H1 (cell line): Measurements from ENCODE around the gene POMT2. TPM values are rescaled to one million over a fixed set of nuclear protein-coding genes. Genes with fewer than 3 reads are reported as not detected.

ENCODE experiments used
- CTCF ChIA-PET: fragments of 300-600 bp; sonication (Branson Sonifier 250); formaldehyde crosslinking; loops from one replicate; lab custom pipeline; 2021; ENCODE audit not compliant: partially characterized antibody; lab: Charles Lee
- POLR2A ChIA-PET: fragments of 300-600 bp; sonication (Branson Sonifier 250); formaldehyde crosslinking; loops from one replicate; lab custom pipeline; 2021; ENCODE audit warnings: inconsistent platforms; ENCODE audit not compliant: partially characterized antibody; lab: Charles Lee
- DNase-seq, 2 experiments: peaks; one replicate each; pipeline versions ENCODE4 v3.0.0 to v3.0.0-alpha.2; 2010 to 2022; ENCODE audit warnings: low spot score in 2 of 2, low read depth in 1 of 2, mixed read lengths in 1 of 2
- FAIRE-seq: peaks from 2 replicates; lab custom pipeline; 2011; peaks lifted over from hg19 to GRCh38; lab: Jason Lieb, UNC
- H2AFZ ChIP-seq: 2 replicates; pipeline ENCODE4 v1.8.1; 2012; ENCODE audit warnings: low read length, inconsistent platforms
- H2AK5ac ChIP-seq: 2 replicates; pipeline ENCODE4 v1.6.1; 2013; ENCODE audit warnings: low read depth, low read length
- H2BK120ac ChIP-seq: replicated peaks from 2 replicates; pipeline ENCODE3; 2013; ENCODE audit warnings: low read depth, low read length, inconsistent platforms
- H2BK12ac ChIP-seq: 2 replicates; pipeline ENCODE4 v1.6.1; 2013; ENCODE audit warnings: low read depth, low read length
- H2BK15ac ChIP-seq: 2 replicates; pipeline ENCODE4 v1.6.1; 2013; ENCODE audit warnings: low read length
- H2BK20ac ChIP-seq: 2 replicates; pipeline ENCODE4 v1.6.1; 2013; ENCODE audit warnings: low read length
- H2BK5ac ChIP-seq: 2 replicates; pipeline ENCODE4 v1.6.1; 2013; ENCODE audit warnings: low read depth, low read length
- H3K14ac ChIP-seq: 2 replicates; pipeline ENCODE4 v1.6.1; 2013; ENCODE audit warnings: inconsistent platforms; ENCODE audit not compliant: insufficient read length
- H3K18ac ChIP-seq: 2 replicates; pipeline ENCODE4 v1.6.1; 2013; ENCODE audit warnings: low read length; ENCODE audit errors: extremely low read depth
- H3K23ac ChIP-seq: 2 replicates; pipeline ENCODE4 v1.6.1; 2013; ENCODE audit warnings: inconsistent platforms; ENCODE audit not compliant: insufficient read length
- H3K23me2 ChIP-seq: 2 replicates; pipeline ENCODE4 v1.6.1; 2013; ENCODE audit warnings: low read depth, low read length
- H3K27ac ChIP-seq: 2 replicates; pipeline ENCODE4 v1.6.1; 2011; ENCODE audit warnings: low read depth, low read length, inconsistent platforms
- H3K27me3 ChIP-seq, 4 experiments: replicated peaks in 1 of 4; 1 replicate in 1 of 4; 2 replicates in 3 of 4; pipeline versions ENCODE4 v1.6.1 to v1.8.1; 2011 to 2013; ENCODE audit warnings: low read length in 3 of 4, mild to moderate bottlenecking in 3 of 4, inconsistent platforms in 2 of 4, mixed read lengths in 2 of 4, moderate library complexity in 1 of 4; ENCODE audit not compliant: control insufficient read depth in 3 of 4, insufficient read depth in 3 of 4; ENCODE audit errors: extremely low read depth in 1 of 4
- H3K36me3 ChIP-seq, 4 experiments: 2 replicates each; pipeline versions ENCODE4 v1.6.1 to v1.8.1; 2011 to 2013; ENCODE audit warnings: mild to moderate bottlenecking in 4 of 4, low read length in 3 of 4, moderate library complexity in 2 of 4, control low read depth in 1 of 4, inconsistent platforms in 1 of 4; ENCODE audit not compliant: insufficient read depth in 4 of 4, control insufficient read depth in 2 of 4
- H3K4ac ChIP-seq: replicated peaks from 2 replicates; pipeline ENCODE3; 2013; ENCODE audit warnings: low read length, low read depth, mixed read lengths, inconsistent platforms; ENCODE audit not compliant: insufficient read length
- H3K4me1 ChIP-seq, 4 experiments: replicated peaks in 1 of 4; 1 replicate in 1 of 4; 2 replicates in 3 of 4; pipeline versions ENCODE4 v1.6.1 to v1.8.1; 2011 to 2013; ENCODE audit warnings: low read length in 3 of 4, inconsistent platforms in 2 of 4, mixed read lengths in 1 of 4; ENCODE audit not compliant: insufficient read depth in 4 of 4, control insufficient read depth in 3 of 4
- H3K4me2 ChIP-seq, 2 experiments: 2 replicates each; pipeline versions ENCODE4 v1.6.1 to v1.8.1; 2011 to 2013; ENCODE audit warnings: low read depth in 2 of 2, low read length in 2 of 2, control low read depth in 1 of 2, inconsistent platforms in 1 of 2, mild to moderate bottlenecking in 1 of 2; ENCODE audit not compliant: insufficient read depth in 1 of 2
- H3K4me3 ChIP-seq, 4 experiments: fragments of 200-600, 300-600 bp in 1 of 4; sonication (generic), shearing (Covaris generic), sonication (Bioruptor Twin) in 1 of 4; 2 replicates each; pipeline versions ENCODE4 v1.5.1 to v1.8.1; 2011 to 2016; ENCODE audit warnings: low read length in 4 of 4, low read depth in 3 of 4, control low read depth in 2 of 4, inconsistent platforms in 2 of 4, mild to moderate bottlenecking in 2 of 4, mixed read lengths in 1 of 4, moderate library complexity in 1 of 4; ENCODE audit not compliant: insufficient read depth in 2 of 4; ENCODE audit errors: extremely low read depth in 1 of 4
- H3K56ac ChIP-seq: replicated peaks from 2 replicates; pipeline ENCODE3; 2013; ENCODE audit warnings: low read depth, mild to moderate bottlenecking, mixed read lengths, low read length, inconsistent platforms; ENCODE audit not compliant: insufficient read length
- H3K79me1 ChIP-seq: 2 replicates; pipeline ENCODE4 v1.6.1; 2013; ENCODE audit warnings: low read depth, low read length, control low read depth
- H3K79me2 ChIP-seq, 2 experiments: 2 replicates each; pipeline versions ENCODE4 v1.6.1 to v1.8.1; 2012 to 2013; ENCODE audit warnings: low read length in 2 of 2, mild to moderate bottlenecking in 2 of 2, inconsistent platforms in 1 of 2; ENCODE audit not compliant: insufficient read depth in 2 of 2, control insufficient read depth in 1 of 2
- H3K9ac ChIP-seq, 4 experiments: replicated peaks in 1 of 4; 1 replicate in 1 of 4; 2 replicates in 3 of 4; pipeline versions ENCODE4 v1.6.1 to v1.8.1; 2011 to 2013; ENCODE audit warnings: low read depth in 3 of 4, low read length in 3 of 4, control low read depth in 2 of 4, mild to moderate bottlenecking in 2 of 4, moderate library complexity in 2 of 4, inconsistent platforms in 1 of 4; ENCODE audit errors: extremely low read depth in 1 of 4
- H3K9me3 ChIP-seq, 2 experiments: 2 replicates each; pipeline versions ENCODE4 v1.6.1 to v1.8.1; 2012 to 2013; ENCODE audit warnings: mild to moderate bottlenecking in 2 of 2, moderate library complexity in 2 of 2, control low read depth in 1 of 2, inconsistent platforms in 1 of 2, low read depth in 1 of 2, low read length in 1 of 2, mixed read lengths in 1 of 2; ENCODE audit not compliant: insufficient read depth in 2 of 2
- H4K20me1 ChIP-seq, 2 experiments: replicated peaks in 1 of 2; 2 replicates each; pipeline versions ENCODE3 to v1.8.1; 2011 to 2013; ENCODE audit warnings: inconsistent platforms in 2 of 2, low read length in 2 of 2, mild to moderate bottlenecking in 1 of 2; ENCODE audit not compliant: insufficient read depth in 2 of 2, control insufficient read depth in 1 of 2
- H4K5ac ChIP-seq: 2 replicates; pipeline ENCODE4 v1.6.1; 2013; ENCODE audit warnings: low read length, low read depth, mixed read lengths, inconsistent platforms; ENCODE audit not compliant: insufficient read length
- H4K8ac ChIP-seq: 2 replicates; pipeline ENCODE4 v1.8.0; 2013; ENCODE audit warnings: mild to moderate bottlenecking, moderate library complexity, low read length, inconsistent platforms; ENCODE audit not compliant: insufficient read depth; ENCODE audit errors: extremely low read depth
- H4K91ac ChIP-seq: replicated peaks from 2 replicates; pipeline ENCODE3; 2013; ENCODE audit warnings: low read length, mixed read lengths, inconsistent platforms; ENCODE audit not compliant: insufficient read length
- JUN ChIP-seq: IDR thresholded peaks from 2 replicates; pipeline ENCODE4 v1.6.1; 2011; ENCODE audit warnings: low read depth, mild to moderate bottlenecking, improper control_type of control experiment, low read length
- KDM5A ChIP-seq: fragments of 200-600 bp; IDR thresholded peaks from 2 replicates; pipeline ENCODE4 v1.7.1; 2012; ENCODE audit warnings: mild to moderate bottlenecking, low read length, inconsistent platforms, mixed read lengths
- MAX ChIP-seq: IDR thresholded peaks from 2 replicates; pipeline ENCODE4 v1.6.1; 2012; ENCODE audit warnings: inconsistent platforms
- POLR2A ChIP-seq, 2 experiments: IDR thresholded peaks; 1 replicate in 1 of 2; 2 replicates in 1 of 2; pipeline ENCODE4 v1.6.1; 2011; ENCODE audit warnings: low read depth in 2 of 2, low read length in 2 of 2, mild to moderate bottlenecking in 2 of 2; ENCODE audit errors: control extremely low read depth in 1 of 2
- RAD21 ChIP-seq, 2 experiments: IDR thresholded peaks in 1 of 2; conservative IDR thresholded peaks in 1 of 2; 2 replicates each; pipeline ENCODE4 v1.6.1; 2011; ENCODE audit warnings: low read depth in 2 of 2, low read length in 2 of 2, improper control_type of control experiment in 1 of 2, inconsistent platforms in 1 of 2, mild to moderate bottlenecking in 1 of 2, moderate library complexity in 1 of 2
- RXRA ChIP-seq: IDR thresholded peaks from 2 replicates; pipeline ENCODE4 v1.6.1; 2011; ENCODE audit warnings: low read depth, mild to moderate bottlenecking, low read length, moderate library complexity; ENCODE audit not compliant: insufficient read depth
- SAP30 ChIP-seq: fragments of 300-600 bp; sonication (generic); IDR thresholded peaks from 2 replicates; pipeline ENCODE4 v1.7.1; 2012; ENCODE audit warnings: low read length, moderate library complexity, mild to moderate bottlenecking, inconsistent platforms; ENCODE audit not compliant: insufficient read depth, insufficient replicate concordance
- TBP ChIP-seq: IDR thresholded peaks from 2 replicates; pipeline ENCODE4 v1.6.1; 2011; ENCODE audit warnings: low read depth, low read length, improper control_type of control experiment
- WGBS, 2 experiments: shearing (Covaris generic) in 1 of 2; methylation state at CpG; one replicate each; pipeline versions ENCODE4 v1.1.6 to v1.1.7; 2013 to 2015; ENCODE audit warnings: low lambda C conversion rate in 2 of 2, mixed read lengths in 2 of 2, inconsistent platforms in 1 of 2, low coverage in 1 of 2, missing lambda C conversion rate in 1 of 2; ENCODE audit not compliant: insufficient replicate concordance in 2 of 2, insufficient coverage in 1 of 2, insufficient read length in 1 of 2; ENCODE audit errors: extremely low coverage in 1 of 2, missing lambda C conversion rate in 1 of 2; 5-methylcytosine and 5-hydroxymethylcytosine counted together
- polyA plus RNA-seq, 7 experiments: library from polyadenylated mRNA; depleted of rRNA in 3 of 7; stranded (reverse) in 5 of 7; unstranded in 2 of 7; fragments of >200 nt in 5 of 7; fragments of 200-250 nt in 2 of 7; gene quantifications; 1 replicate in 5 of 7; 2 replicates in 1 of 7; 4 replicates in 1 of 7; pipeline versions ENCODE4 v1.2.1 to v1.2.3, GENCODE V29; 2011 to 2013; ENCODE audit warnings: missing spikeins in 2 of 7, mixed read lengths in 2 of 7
- total RNA-seq: library from RNA; stranded (reverse); fragmentation: NEBNext Ultra II Directional; extraction: Animal tissue kit (Norgen Biotek cat#: 25700); gene quantifications from 2 replicates; pipeline ENCODE4 v1.2.1, GENCODE V29; 2021

Gene POMT2
- total and polyA plus RNA-seq, 2 of the 8 experiments (the other 6 are each of a cell fraction or from before 2014, with no cell fraction given) = 20.8 to 44.9 TPM

GRCh38 chr14:77275041-77275580 lies 45.6 kb downstream of the POMT2 start:
- H3K9me3 ChIP-seq = no peaks in the 10 kb centered on the region
- WGBS, 2 experiments = 77% methylated on average over 5 of the region's 5 CpGs; no CpG with 5 or more reads in 1 of the 2 experiments
- FAIRE-seq = no peak

More at GRCh38 chr14:77275041-77275580, 45.6 kb downstream of the POMT2 start:
- POLR2A ChIA-PET = interaction anchor here (0.6 to 1.6 kb wide), 3 partner anchors 9 to 1474 kb away, joined by 3 to 7 read pairs (median 4); no protein-coding TSS in a partner anchor
- H3K79me1 ChIP-seq = no peaks in the 10 kb centered on the region
- TF ChIP-seq KDM5A = no peak
- no peak for TF ChIP-seq JUN
- no peak for TF ChIP-seq SAP30
- no peak for TF ChIP-seq RXRA
- TF ChIP-seq POLR2A (IDR thresholded peaks at IDR 0.05; ENCODE audit: control extremely low read depth in 1 of 2, low read depth in 2 of 2, low read length in 2 of 2) = no peak
- TF ChIP-seq MAX = no peak
- TF ChIP-seq TBP = no peak
- no peak for TF ChIP-seq RAD21 (IDR thresholded peaks at IDR 0.05 in 1 of 2, conservative IDR thresholded peaks at IDR 0.05 in 1 of 2; ENCODE audit: low read depth in 2 of 2, low read length in 2 of 2)
- H3K23ac ChIP-seq = no peak overlapping the region
- no peak overlapping the region for H4K5ac ChIP-seq
- no peak overlapping the region for H2BK120ac ChIP-seq
- no peak overlapping the region for H4K91ac ChIP-seq
- peaks cover 5% of the 10 kb centered on the region; the same call in 1 of the 2 replicates for H3K23me2 ChIP-seq
- DNase-seq = no peak
- H2BK5ac ChIP-seq = no peak overlapping the region
- no peak overlapping the region for H3K9ac ChIP-seq
- CTCF ChIA-PET = interaction anchor here (0.6 to 5.6 kb wide), 26 partner anchors 8 to 166 kb away, joined by 3 to 32 read pairs (median 4); partner anchors contain the start of gene ZDHHC22
- peaks cover 0 to 7% (median 4%) of the 10 kb centered on the region in 4 experiments; a peak in 3 of 7 replicates for H3K4me1 ChIP-seq
- H2AK5ac ChIP-seq = peak overlapping the region; percentile 39; the same call in 1 of the 2 replicates
- no peak overlapping the region for H3K56ac ChIP-seq
- H3K4ac ChIP-seq = no peak overlapping the region
- H3K14ac ChIP-seq = no peak overlapping the region
- H3K4me2 ChIP-seq = no peak overlapping the region
- H4K20me1 ChIP-seq = peaks cover 0 to 1% of the 10 kb centered on the region in 2 experiments
- H2BK12ac ChIP-seq = no peak overlapping the region
- H3K18ac ChIP-seq = no peak overlapping the region
- no peaks in the 10 kb centered on the region for H3K79me2 ChIP-seq
- no peak overlapping the region for H2BK15ac ChIP-seq
- H3K27me3 ChIP-seq = peaks cover 13 to 29% (median 28%) of the 10 kb centered on the region in 4 experiments
- no peak overlapping the region for H2AFZ ChIP-seq
- no peak overlapping the region for H3K27ac ChIP-seq
- H3K4me3 ChIP-seq = no peak overlapping the region
- H3K36me3 ChIP-seq = peaks cover 0 to 5% (median 4%) of the 10 kb centered on the region in 4 experiments; a peak in 3 of 8 replicates
- peak overlapping the region; percentile 83; the same call in 1 of the 2 replicates for H4K8ac ChIP-seq
- no peak overlapping the region for H2BK20ac ChIP-seq
